A549 (cell line): ENCODE data around the gene RXRA. TPM values are rescaled to one million over a fixed set of nuclear protein-coding genes. Genes with fewer than 3 reads are reported as not detected.
A peak's percentile ranks its signal among the peaks of the same experiment; 100 is the strongest.

Source experiments
- ATAC-seq, 2 experiments: fragments of 200-7000 bp in 1 of 2; fragments of >200 bp in 1 of 2; cut with Nextera tagmentation in 1 of 2; cut with Tn5 transposase in 1 of 2; 3 replicates each; pipeline versions ENCODE4 v1.8.0 to v1.9.1; 2018 to 2020; ENCODE audit warnings: mild to moderate bottlenecking in 1 of 2, moderate library complexity in 1 of 2
- CTCF ChIA-PET: fragments of 300-600 bp; sonication (Branson Sonifier 250); formaldehyde crosslinking; extraction: SDS; loops from one replicate; lab custom pipeline; 2021; ENCODE audit warnings: antibody characterized with exemption, inconsistent platforms; lab: Yijun Ruan, JAX
- POLR2A ChIA-PET: fragments of 350-600 bp; formaldehyde crosslinking; extraction: SDS; loops from one replicate; lab custom pipeline; 2021; ENCODE audit warnings: antibody characterized with exemption, inconsistent platforms; lab: Yijun Ruan, JAX
- DNase-seq, 2 experiments: peaks; one replicate each; pipeline versions ENCODE4 v3.0.0 to v3.0.0-alpha.2; 2011 to 2016; ENCODE audit warnings: low read depth in 1 of 2, low spot score in 1 of 2
- FAIRE-seq: peaks from 2 replicates; lab custom pipeline; 2011; peaks lifted over from hg19 to GRCh38; lab: Jason Lieb, UNC
- H3K27ac ChIP-seq, 2 experiments: fragments of >200 bp; sonication (Bioruptor Twin); formaldehyde crosslinking; 3 replicates each; pipeline ENCODE4 v1.5.1; 2016 to 2017
- H3K4me1 ChIP-seq: fragments of >200 bp; sonication (Bioruptor Twin); formaldehyde crosslinking; 3 replicates; pipeline ENCODE4 v1.6.1; 2016
- H3K4me2 ChIP-seq: fragments of >200 bp; sonication (Bioruptor Twin); formaldehyde crosslinking; 3 replicates; pipeline ENCODE4 v1.6.1; 2016
- H3K4me3 ChIP-seq: fragments of >200 bp; sonication (Bioruptor Twin); formaldehyde crosslinking; 3 replicates; pipeline ENCODE4 v1.5.1; 2016
- H3K9me3 ChIP-seq: fragments of >200 bp; sonication (Bioruptor Twin); formaldehyde crosslinking; 3 replicates; pipeline ENCODE4 v1.6.1; 2016
- BHLHE40 ChIP-seq: IDR thresholded peaks from 2 replicates; pipeline ENCODE4 v1.6.1; 2012; ENCODE audit warnings: low read depth, low read length, inconsistent platforms
- CEBPB ChIP-seq, 2 experiments: fragments of >200 bp in 1 of 2; sonication (Bioruptor Twin) in 1 of 2; formaldehyde crosslinking in 1 of 2; IDR thresholded peaks; 2 replicates each; pipeline ENCODE4 v1.6.1; 2012 to 2016
- CHD2 ChIP-seq: fragments of 150-350 bp; IDR thresholded peaks from 2 replicates; pipeline ENCODE4 v1.6.1; 2014; ENCODE audit warnings: low read length; ENCODE audit not compliant: partially characterized antibody
- CHD4 ChIP-seq: fragments of 200-600 bp; sonication (generic); IDR thresholded peaks from 2 replicates; pipeline ENCODE4 v1.6.1; 2016; ENCODE audit warnings: antibody characterized with exemption, mild to moderate bottlenecking, borderline replicate concordance
- E2F6 ChIP-seq: IDR thresholded peaks from 2 replicates; pipeline ENCODE4 v1.6.1; 2012; ENCODE audit warnings: low read depth, borderline replicate concordance
- EHMT2 ChIP-seq: fragments of 200-600 bp; sonication (generic); IDR thresholded peaks from 2 replicates; pipeline ENCODE4 v1.6.1; 2016; ENCODE audit warnings: antibody characterized with exemption, low read depth, mild to moderate bottlenecking, moderate library complexity
- FOSB ChIP-seq: fragments of 250-450 bp; sonication (Bioruptor Pico); IDR thresholded peaks from 2 replicates; pipeline ENCODE4 v1.5.0; 2020; ENCODE audit warnings: mild to moderate bottlenecking, moderate library complexity
- FOSL2 ChIP-seq, 2 experiments: fragments of 450-650 bp in 1 of 2; fragments of >200 bp in 1 of 2; sonication (Bioruptor Twin) in 1 of 2; formaldehyde crosslinking; IDR thresholded peaks; 2 replicates each; pipeline versions ENCODE4 v1.5.0 to v1.6.1; 2016 to 2020; ENCODE audit warnings: mild to moderate bottlenecking in 1 of 2, moderate library complexity in 1 of 2
- HOXB5 ChIP-seq: fragments of 250-450 bp; sonication (Bioruptor Pico); IDR thresholded peaks from 2 replicates; pipeline ENCODE4 v1.5.0; 2020; ENCODE audit warnings: mild to moderate bottlenecking, moderate library complexity
- JUN ChIP-seq, 2 experiments: fragments of >200 bp; sonication (Bioruptor Twin); formaldehyde crosslinking; IDR thresholded peaks; 2 replicates in 1 of 2; 3 replicates in 1 of 2; pipeline ENCODE4 v1.6.1; 2016 to 2017
- MAFK ChIP-seq: fragments of 450-650 bp; IDR thresholded peaks from 2 replicates; pipeline ENCODE4 v1.6.1; 2014; ENCODE audit not compliant: partially characterized antibody
- MAZ ChIP-seq: fragments of 150-350 bp; IDR thresholded peaks from 2 replicates; pipeline ENCODE4 v1.6.1; 2014; ENCODE audit warnings: antibody characterized with exemption, low read depth, low read length, borderline replicate concordance
- NPAS2 ChIP-seq: fragments of 250-450 bp; sonication (Bioruptor Pico); IDR thresholded peaks from 2 replicates; pipeline ENCODE4 v1.8.0; 2022; ENCODE audit warnings: mild to moderate bottlenecking, moderate library complexity, borderline replicate concordance
- NR3C1 ChIP-seq: fragments of >200 bp; sonication (Bioruptor Twin); formaldehyde crosslinking; IDR thresholded peaks from 3 replicates; pipeline ENCODE4 v1.6.1; 2017
- PHF8 ChIP-seq: fragments of 200-600 bp; sonication (generic); IDR thresholded peaks from 2 replicates; pipeline ENCODE4 v1.6.1; 2016; ENCODE audit warnings: low read depth, mild to moderate bottlenecking, antibody characterized with exemption, moderate library complexity, borderline replicate concordance
- POLR2A ChIP-seq: IDR thresholded peaks from 2 replicates; pipeline ENCODE4 v1.6.1; 2012; ENCODE audit warnings: mild to moderate bottlenecking, low read length
- POLR2AphosphoS2 ChIP-seq: conservative IDR thresholded peaks from 2 replicates; pipeline ENCODE4 v1.6.1; 2012; ENCODE audit warnings: low read length, improper control_type of control experiment, inconsistent platforms
- RAD21 ChIP-seq, 2 experiments: fragments of >200 bp in 1 of 2; sonication (Bioruptor Twin) in 1 of 2; formaldehyde crosslinking in 1 of 2; IDR thresholded peaks in 1 of 2; conservative IDR thresholded peaks in 1 of 2; 2 replicates in 1 of 2; 3 replicates in 1 of 2; pipeline ENCODE4 v1.6.1; 2012 to 2018; ENCODE audit warnings: inconsistent platforms in 1 of 2
- RCOR1 ChIP-seq: fragments of 150-350 bp; IDR thresholded peaks from 2 replicates; pipeline ENCODE4 v1.6.1; 2014; ENCODE audit warnings: antibody characterized with exemption, low read length, low read depth
- RNF2 ChIP-seq: fragments of 200-600 bp; sonication (generic); IDR thresholded peaks from 2 replicates; pipeline ENCODE4 v1.6.1; 2016; ENCODE audit warnings: low read depth, mild to moderate bottlenecking, antibody characterized with exemption, moderate library complexity, borderline replicate concordance
- SMC3 ChIP-seq: fragments of >200 bp; sonication (Bioruptor Twin); formaldehyde crosslinking; IDR thresholded peaks from 3 replicates; pipeline ENCODE4 v1.6.1; 2018; ENCODE audit warnings: inconsistent platforms
- TFCP2L1 ChIP-seq: fragments of 250-450 bp; sonication (Bioruptor Pico); IDR thresholded peaks from 2 replicates; pipeline ENCODE4 v1.5.0; 2021; ENCODE audit warnings: mild to moderate bottlenecking
- ZNF302 ChIP-seq: fragments of 250-450 bp; sonication (Bioruptor Pico); IDR thresholded peaks from 2 replicates; pipeline ENCODE4 v1.9.0; 2021; ENCODE audit warnings: inconsistent platforms, mild to moderate bottlenecking, moderate library complexity
- WGBS: methylation state at CpG from one replicate; pipeline ENCODE4 v1.1.6; 2017; ENCODE audit errors: missing lambda C conversion rate; 5-methylcytosine and 5-hydroxymethylcytosine counted together
- polyA minus RNA-seq: library from RNA; depleted of rRNA, polyadenylated mRNA; stranded (reverse); fragments of >200 nt; gene quantifications from 2 replicates; pipeline ENCODE4 v1.2.3, GENCODE V29; 2011; rRNA and poly(A)+ RNA removed
- polyA plus RNA-seq, 4 experiments: library from polyadenylated mRNA; depleted of rRNA in 3 of 4; stranded (reverse); fragments of >200 nt; fragmentation: RNase III in 1 of 4; extraction: RNeasy Plus Mini Kit Qiagen cat#74134 plus additional on column Dnase treatment in 1 of 4; gene quantifications; 2 replicates in 3 of 4; 3 replicates in 1 of 4; pipeline ENCODE4 v1.2.3, GENCODE V29; 2011 to 2017

The RXRA gene
- polyA plus RNA-seq (2011; rRNA removed) (6.6 and 10.2 TPM in 2 replicates), polyA plus RNA-seq (2017; fragmentation: RNase III; extraction: RNeasy Plus Mini Kit Qiagen cat#74134 plus additional on column Dnase treatment) (22.0 to 23.9 TPM (median 22.5 TPM) in 3 replicates), polyA minus RNA-seq (8.2 and 12.5 TPM in 2 replicates)
- 16.7 and 21.8 TPM in 2 replicates for polyA plus RNA-seq (2012; cell fraction: cytosol; rRNA removed)
- 25.5 and 28.7 TPM in 2 replicates for polyA plus RNA-seq (2012; cell fraction: nucleus; rRNA removed)

- peaks cover 47% of the 10 kb centered on the region for H3K4me1 ChIP-seq
- H3K4me2 ChIP-seq: peak within 1 kb of the TSS; percentile 100
- H3K27ac ChIP-seq: peak within 1 kb of the TSS; percentile 97 to 99
- no peaks in the 10 kb centered on the region for H3K9me3 ChIP-seq
- peak; percentile 36; the same call in 1 of the 2 replicates for TF ChIP-seq PHF8
- TF ChIP-seq JUN (IDR thresholded peaks at IDR 0.05): peak; percentile 58 to 82; a peak in 4 of 5 replicates
- TF ChIP-seq SMC3: peak; percentile 30; the same call in 2 of the 3 replicates
- peak; percentile 70 for TF ChIP-seq POLR2A
- no peak for TF ChIP-seq RCOR1
- no peak for TF ChIP-seq BHLHE40
- WGBS: 0% methylated on average over 4 of the region's 156 CpGs
- H3K4me3 ChIP-seq: peak within 1 kb of the TSS; percentile 93
- peak; percentile 63 to 64 for ATAC-seq
- FAIRE-seq: no peak
- DNase-seq: peak; percentile 78 to 85
- ChIA-PET CTCF (interaction anchor here (0.8 to 2.7 kb wide), 8 partner anchors 10 to 155 kb away, joined by 3 to 14 read pairs (median 3); no protein-coding TSS in a partner anchor), POLR2A (interaction anchor here (0.6 to 1.7 kb wide), 6 partner anchors 11 to 190 kb away, joined by 3 to 6 read pairs (median 4); partner anchors contain the start of gene WDR5)
Measured at GRCh38 chr9:134325813-134326723, at the start of gene RXRA. RXRA (plus strand) TSS chr9:134326455; CDS start chr9:134326632, 177 bp downstream.

- no peak overlapping the region for H3K4me2 ChIP-seq
- TF ChIP-seq RCOR1: no peak
- TF ChIP-seq POLR2AphosphoS2: no peak
- TF ChIP-seq FOSB (CRISPR knock-in tag): no peak
- TF ChIP-seq ZNF302 (CRISPR knock-in tag): no peak
- no peak for TF ChIP-seq POLR2A
- TF ChIP-seq CHD4: no peak
- no peak for TF ChIP-seq HOXB5 (CRISPR knock-in tag)
- no peak for TF ChIP-seq MAZ
- no peak for TF ChIP-seq EHMT2
- no peak for TF ChIP-seq TFCP2L1 (CRISPR knock-in tag)
- TF ChIP-seq E2F6: no peak
- no peak for TF ChIP-seq RNF2
- TF ChIP-seq NR3C1: no peak
- no peak for TF ChIP-seq RAD21 (conservative IDR thresholded peaks at IDR 0.05 in 1 of 2, IDR thresholded peaks at IDR 0.05 in 1 of 2)
- no peak for TF ChIP-seq FOSL2 (IDR thresholded peaks at IDR 0.05)
- no peak for TF ChIP-seq FOSL2 (CRISPR knock-in tag; IDR thresholded peaks at IDR 0.05)
- TF ChIP-seq NPAS2: no peak
- TF ChIP-seq CHD2: no peak
- TF ChIP-seq MAFK: no peak
- no peak for TF ChIP-seq CEBPB (IDR thresholded peaks at IDR 0.05)
- TF ChIP-seq, all 56 proteins: peak for 0
- DNase-seq (no peak), FAIRE-seq (no peak), ATAC-seq (no peak)
- POLR2A ChIA-PET: no interaction called here
- Histone ChIP-seq H3K9me3 (0 out of 3 replicates have a peak, but pooled peaks cover 4% of the 10 kb centered on the region), H3K4me3 (no peak overlapping the region), H3K27ac (no peak overlapping the region), H3K4me1 (no peaks in the 10 kb centered on the region)
- CTCF ChIA-PET: no interaction called here
- WGBS: 87% methylated on average over 7 of the region's 7 CpGs
Measured at GRCh38 chr9:134278286-134278685, 48.0 kb upstream of the RXRA start.
